ENCODE data around the gene TMBIM4. TPM values are rescaled to one million over a fixed set of nuclear protein-coding genes. Genes with fewer than 3 reads are reported as not detected.

Gene TMBIM4
- total RNA-seq, 1 donor from 2014 or later, result 30.9 TPM

GRCh38 chr12:66140731-66141130 lies 29.1 kb downstream of the TMBIM4 start:
- Mint-ChIP-seq H3K4me1 (ENCODE audit: low read depth) (no peaks in the 10 kb centered on the region), H3K27me3 (no peaks in the 10 kb centered on the region), H3K27ac (no peak overlapping the region), H3K9me3 (ENCODE audit: low read depth) (peaks cover 27% of the 10 kb centered on the region), H3K36me3 (ENCODE audit: insufficient read depth) (peaks cover 37% of the 10 kb centered on the region), H3K4me3 (ENCODE audit: low read depth) (no peak overlapping the region)
- DNase-seq (ENCODE audit: low spot score, unreplicated experiment), result no peak
- TF ChIP-seq CTCF (IDR thresholded peaks at IDR 0.05; ENCODE audit: unreplicated experiment), result no peak

GRCh38 chr12:66139328-66139727 lies 30.5 kb downstream of the TMBIM4 start:
- Mint-ChIP-seq H3K27me3 (no peaks in the 10 kb centered on the region), H3K36me3 (ENCODE audit: insufficient read depth) (peaks cover 35% of the 10 kb centered on the region), H3K4me3 (ENCODE audit: low read depth) (no peak overlapping the region), H3K9me3 (ENCODE audit: low read depth) (peaks cover 27% of the 10 kb centered on the region), H3K27ac (no peak overlapping the region), H3K4me1 (ENCODE audit: low read depth) (no peaks in the 10 kb centered on the region)
- TF ChIP-seq CTCF (IDR thresholded peaks at IDR 0.05; ENCODE audit: unreplicated experiment), result no peak
- DNase-seq (ENCODE audit: low spot score, unreplicated experiment), result no peak

DNA sequence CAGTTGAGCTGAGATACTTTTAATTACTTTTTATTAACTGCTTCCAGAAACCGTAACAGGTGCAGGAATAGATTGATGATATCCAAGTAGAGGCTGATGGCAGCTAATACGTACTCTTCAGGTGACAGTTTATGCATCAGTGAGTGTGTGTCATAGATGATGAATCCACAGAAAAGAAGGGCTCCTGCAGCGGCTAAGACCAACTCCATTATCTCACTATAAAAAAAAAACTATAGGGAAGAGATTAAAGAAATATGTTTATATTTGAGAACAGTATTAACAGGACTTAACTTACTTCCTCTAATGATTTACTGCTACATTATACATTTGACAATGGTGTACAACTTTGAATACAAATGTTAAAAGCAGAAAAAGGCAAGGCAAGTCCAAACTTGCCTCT lies 31.9 kb downstream of the TMBIM4 start:
- Mint-ChIP-seq H3K4me3 (ENCODE audit: low read depth) (no peak overlapping the region), H3K9me3 (ENCODE audit: low read depth) (peaks cover 27% of the 10 kb centered on the region), H3K27ac (no peak overlapping the region), H3K36me3 (ENCODE audit: insufficient read depth) (peaks cover 35% of the 10 kb centered on the region), H3K27me3 (no peaks in the 10 kb centered on the region), H3K4me1 (ENCODE audit: low read depth) (no peaks in the 10 kb centered on the region)
- no peak for DNase-seq (ENCODE audit: low spot score, unreplicated experiment)
- no peak for TF ChIP-seq CTCF (IDR thresholded peaks at IDR 0.05; ENCODE audit: unreplicated experiment)

- peak overlapping the region; percentile 24 for H3K4me3 Mint-ChIP-seq (ENCODE audit: low read depth)
- H3K27me3 Mint-ChIP-seq, result no peaks in the 10 kb centered on the region
- H3K4me1 Mint-ChIP-seq (ENCODE audit: low read depth), result peaks cover 13% of the 10 kb centered on the region
- DNase-seq (ENCODE audit: low spot score, unreplicated experiment), result no peak
- peaks cover 9% of the 10 kb centered on the region for H3K36me3 Mint-ChIP-seq (ENCODE audit: insufficient read depth)
- no peak for TF ChIP-seq CTCF (IDR thresholded peaks at IDR 0.05; ENCODE audit: unreplicated experiment)
- peak overlapping the region; percentile 37 for H3K27ac Mint-ChIP-seq
- H3K9me3 Mint-ChIP-seq (ENCODE audit: low read depth), result peaks cover 5% of the 10 kb centered on the region
Measured at GRCh38 chr12:66132408-66132807, 37.4 kb downstream of the TMBIM4 start.

DNA sequence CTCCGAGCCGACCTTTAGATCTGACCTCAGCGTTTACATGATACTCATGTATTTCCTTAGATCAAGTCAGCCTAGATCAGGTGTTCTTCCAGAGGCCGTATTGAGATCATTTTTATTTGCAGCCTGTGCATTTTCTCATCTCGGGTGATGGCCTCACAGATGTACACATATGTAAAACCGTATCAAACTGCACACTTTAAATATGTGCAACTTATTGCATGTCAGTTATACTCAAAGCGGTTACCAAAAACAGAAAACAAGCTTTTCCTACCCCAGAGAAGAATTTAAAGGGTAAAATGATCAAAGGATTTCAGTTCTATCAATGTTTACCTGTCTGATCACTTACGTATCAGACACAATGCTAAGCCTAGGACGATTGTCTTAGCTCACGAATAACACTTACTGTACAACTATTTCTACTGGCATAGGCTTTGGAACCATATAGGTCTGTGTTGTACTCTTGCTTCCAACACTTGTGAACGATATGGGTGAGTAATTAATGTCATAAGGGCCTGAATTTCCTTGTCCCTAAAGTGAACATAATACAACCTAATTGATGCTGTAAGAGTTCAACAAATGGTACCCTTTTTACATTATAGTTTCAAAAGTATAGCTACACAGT lies 38.6 kb downstream of the TMBIM4 start:
- DNase-seq (ENCODE audit: low spot score, unreplicated experiment), result no peak
- peaks cover 13% of the 10 kb centered on the region for H3K4me1 Mint-ChIP-seq (ENCODE audit: low read depth)
- H3K4me3 Mint-ChIP-seq (ENCODE audit: low read depth), result peak overlapping the region; percentile 90
- no peaks in the 10 kb centered on the region for H3K27me3 Mint-ChIP-seq
- H3K36me3 Mint-ChIP-seq (ENCODE audit: insufficient read depth), result peaks cover 8% of the 10 kb centered on the region
- no peak for TF ChIP-seq CTCF (IDR thresholded peaks at IDR 0.05; ENCODE audit: unreplicated experiment)
- H3K27ac Mint-ChIP-seq, result peak overlapping the region; percentile 98
- H3K9me3 Mint-ChIP-seq (ENCODE audit: low read depth), result peaks cover 2% of the 10 kb centered on the region
